ENCODE results near the gene B4GALT1.

DNA sequence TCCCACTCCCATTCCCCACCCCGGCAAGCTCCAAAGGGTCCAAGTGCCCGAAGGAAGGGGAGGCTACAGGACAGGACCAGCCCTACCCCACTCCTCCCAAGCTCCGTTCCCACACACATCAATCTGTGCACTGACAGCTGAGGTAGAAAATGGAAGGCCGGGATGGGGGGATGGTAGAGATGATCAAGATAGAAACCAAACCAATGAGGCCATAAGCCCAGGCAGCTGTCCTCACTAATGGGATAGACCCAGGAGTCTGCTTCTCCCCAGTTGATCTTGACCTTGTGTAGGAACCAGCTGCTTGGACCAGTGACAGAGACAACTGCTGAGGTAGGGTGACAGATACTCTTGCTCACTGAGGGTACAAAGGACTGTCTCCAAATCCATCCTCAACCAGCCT lies 38.6 kb downstream of the B4GALT1 start:
- TF ChIP-seq EP300 (IDR thresholded peaks at IDR 0.05; ENCODE audit: borderline replicate concordance in 1 of 2, low read depth in 2 of 2, low read length in 2 of 2), result no peak
- TF ChIP-seq EGR1 (IDR thresholded peaks at IDR 0.05; ENCODE audit: borderline replicate concordance, low read depth, low read length), result no peak
- TF ChIP-seq RFX5 (IDR thresholded peaks at IDR 0.05; ENCODE audit: borderline replicate concordance, low read depth, low read length), result no peak
- TF ChIP-seq TEAD4 (IDR thresholded peaks at IDR 0.05; ENCODE audit: low read depth, low read length), result no peak
- TF ChIP-seq SP2 (IDR thresholded peaks at IDR 0.05; ENCODE audit: low read length), result no peak
- no peak for TF ChIP-seq ZNF274 (IDR thresholded peaks at IDR 0.05; ENCODE audit: borderline replicate concordance, extremely low read depth, low read length)
